Immature natural killer cell (primary cell): ENCODE results near the gene DOCK2. TPM values are rescaled to one million over a fixed set of nuclear protein-coding genes. Genes with fewer than 3 reads are reported as not detected.

Experiments used
- DNase-seq, 3 donors: peaks; one replicate each; pipeline ENCODE4 v3.0.0; 2022; ENCODE audit warnings: mixed read lengths in 1 of 3
- H3K27ac Mint-ChIP-seq, 6 donors: one replicate each; pipeline ENCODE4 v1.8.0; 2020; ENCODE audit warnings: mixed read lengths in 6 of 6, mild to moderate bottlenecking in 5 of 6, inconsistent platforms in 4 of 6, moderate library complexity in 3 of 6
- H3K27me3 Mint-ChIP-seq, 3 donors: one replicate each; pipeline ENCODE4 v1.8.0; 2020 to 2021; ENCODE audit warnings: low read depth in 3 of 3, mild to moderate bottlenecking in 3 of 3, mixed read lengths in 3 of 3, moderate library complexity in 3 of 3, inconsistent platforms in 1 of 3
- H3K36me3 Mint-ChIP-seq, 3 donors: one replicate each; pipeline ENCODE4 v1.8.0; 2020; ENCODE audit warnings: mixed read lengths in 3 of 3, inconsistent platforms in 2 of 3, mild to moderate bottlenecking in 2 of 3
- H3K4me1 Mint-ChIP-seq, 2 donors: one replicate each; pipeline ENCODE4 v1.8.0; 2020; ENCODE audit warnings: inconsistent platforms in 2 of 2, mild to moderate bottlenecking in 2 of 2, mixed read lengths in 2 of 2, moderate library complexity in 1 of 2
- H3K4me3 Mint-ChIP-seq, 5 donors: one replicate each; pipeline ENCODE4 v1.8.0; 2020; ENCODE audit warnings: mild to moderate bottlenecking in 5 of 5, mixed read lengths in 5 of 5, inconsistent platforms in 3 of 5, moderate library complexity in 3 of 5
- H3K9me3 Mint-ChIP-seq, 6 donors: one replicate each; pipeline ENCODE4 v1.8.0; 2020; ENCODE audit warnings: mild to moderate bottlenecking in 6 of 6, mixed read lengths in 6 of 6, inconsistent platforms in 4 of 6, moderate library complexity in 3 of 6
- polyA plus RNA-seq, 3 donors: library from polyadenylated mRNA; unstranded; fragments of 300-500 nt; fragmentation: Illumina TruSeq; gene quantifications; one replicate each; pipeline ENCODE4 v1.2.3, GENCODE V29; 2021

The DOCK2 gene
- polyA plus RNA-seq, 3 donors from 2014 or later: 42.4 to 121 (median 48.9) TPM

- Mint-ChIP-seq H3K9me3 (no peaks in the 10 kb centered on the region), H3K36me3 (peaks cover 35 to 47% (median 42%) of the 10 kb centered on the region in 3 donors), H3K27me3 (peaks cover 0 to 11% (median 0%) of the 10 kb centered on the region in 3 donors), H3K4me1 (no peaks in the 10 kb centered on the region), H3K27ac (no peak overlapping the region), H3K4me3 (no peak overlapping the region)
- DNase-seq: no peak
Observed at GRCh38 chr5:170028124-170028523, 391.0 kb downstream of the DOCK2 start.

GRCh38 chr5:170034231-170034630 lies 397.2 kb downstream of the DOCK2 start:
- no peaks in the 10 kb centered on the region for H3K4me1 Mint-ChIP-seq
- no peak overlapping the region for H3K4me3 Mint-ChIP-seq
- no peaks in the 10 kb centered on the region for H3K9me3 Mint-ChIP-seq
- H3K36me3 Mint-ChIP-seq: peaks cover 21 to 35% (median 21%) of the 10 kb centered on the region in 3 donors
- no peak for DNase-seq
- peaks cover 0 to 6% (median 0%) of the 10 kb centered on the region in 3 donors for H3K27me3 Mint-ChIP-seq
- H3K27ac Mint-ChIP-seq: no peak overlapping the region

GRCh38 chr5:170038241-170038640 lies 401.2 kb downstream of the DOCK2 start:
- peak overlapping the region in 1 of 6 donors; percentile 18 for H3K27ac Mint-ChIP-seq
- H3K4me1 Mint-ChIP-seq: peaks cover 0 to 1% of the 10 kb centered on the region in 2 donors
- peaks cover 2 to 3% (median 2%) of the 10 kb centered on the region in 3 donors for H3K27me3 Mint-ChIP-seq
- DNase-seq: no peak
- peaks cover 31 to 56% (median 43%) of the 10 kb centered on the region in 3 donors for H3K36me3 Mint-ChIP-seq
- no peak overlapping the region for H3K4me3 Mint-ChIP-seq
- H3K9me3 Mint-ChIP-seq: no peaks in the 10 kb centered on the region

GRCh38 chr5:170039830-170040229 lies 402.8 kb downstream of the DOCK2 start:
- peaks cover 40 to 64% (median 47%) of the 10 kb centered on the region in 3 donors for H3K36me3 Mint-ChIP-seq

GRCh38 chr5:170046241-170046640 lies 409.2 kb downstream of the DOCK2 start:
- no peaks in the 10 kb centered on the region for H3K9me3 Mint-ChIP-seq
- H3K27me3 Mint-ChIP-seq: peaks cover 2 to 4% (median 2%) of the 10 kb centered on the region in 3 donors
- no peak overlapping the region for H3K4me3 Mint-ChIP-seq
- peaks cover 0 to 4% of the 10 kb centered on the region in 2 donors for H3K4me1 Mint-ChIP-seq
- H3K36me3 Mint-ChIP-seq: peaks cover 47 to 77% (median 60%) of the 10 kb centered on the region in 3 donors
- DNase-seq: no peak
- no peak overlapping the region for H3K27ac Mint-ChIP-seq

More at GRCh38 chr5:170039830-170040229, 402.8 kb downstream of the DOCK2 start:
- DNase-seq: no peak
- H3K4me1 Mint-ChIP-seq: peaks cover 0 to 4% of the 10 kb centered on the region in 2 donors
- no peaks in the 10 kb centered on the region for H3K9me3 Mint-ChIP-seq
- H3K4me3 Mint-ChIP-seq: no peak overlapping the region
- no peak overlapping the region for H3K27ac Mint-ChIP-seq
- peaks cover 2 to 3% (median 3%) of the 10 kb centered on the region in 3 donors for H3K27me3 Mint-ChIP-seq

DNA sequence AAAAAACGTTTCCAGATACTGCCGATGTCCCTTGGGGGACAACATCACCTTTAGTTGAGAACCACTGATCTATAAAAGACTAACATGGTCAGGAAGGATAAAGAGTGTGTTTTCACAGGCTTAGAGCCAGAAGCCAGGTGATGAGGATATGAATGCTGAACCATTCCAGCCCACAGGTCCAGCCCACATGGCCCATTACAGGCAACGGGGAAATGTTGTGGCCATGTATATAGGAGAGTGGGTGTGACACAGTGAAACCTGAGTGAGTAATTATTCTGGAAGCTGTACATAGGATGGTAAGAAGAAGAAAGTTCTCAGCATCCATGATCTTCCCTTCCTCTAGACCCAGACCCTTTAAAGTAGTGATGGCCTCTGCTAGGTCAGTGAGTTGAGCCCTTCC lies 412.6 kb downstream of the DOCK2 start:
- peaks cover 49 to 77% (median 49%) of the 10 kb centered on the region in 3 donors for H3K36me3 Mint-ChIP-seq
- peaks cover 0 to 2% (median 0%) of the 10 kb centered on the region in 3 donors for H3K27me3 Mint-ChIP-seq
- H3K27ac Mint-ChIP-seq: no peak overlapping the region
- no peaks in the 10 kb centered on the region for H3K4me1 Mint-ChIP-seq
- H3K4me3 Mint-ChIP-seq: no peak overlapping the region
- no peak for DNase-seq
- H3K9me3 Mint-ChIP-seq: no peaks in the 10 kb centered on the region

- no peak for DNase-seq
- peaks cover 62 to 81% (median 67%) of the 10 kb centered on the region in 3 donors for H3K36me3 Mint-ChIP-seq
- H3K27ac Mint-ChIP-seq: peak overlapping the region in 2 of 6 donors; percentile 5 to 36
- no peak overlapping the region for H3K4me3 Mint-ChIP-seq
- H3K27me3 Mint-ChIP-seq: peaks cover 0 to 1% (median 0%) of the 10 kb centered on the region in 3 donors
- H3K4me1 Mint-ChIP-seq: no peaks in the 10 kb centered on the region
- no peaks in the 10 kb centered on the region for H3K9me3 Mint-ChIP-seq
Observed at GRCh38 chr5:170053896-170054295, 416.8 kb downstream of the DOCK2 start.

DNA sequence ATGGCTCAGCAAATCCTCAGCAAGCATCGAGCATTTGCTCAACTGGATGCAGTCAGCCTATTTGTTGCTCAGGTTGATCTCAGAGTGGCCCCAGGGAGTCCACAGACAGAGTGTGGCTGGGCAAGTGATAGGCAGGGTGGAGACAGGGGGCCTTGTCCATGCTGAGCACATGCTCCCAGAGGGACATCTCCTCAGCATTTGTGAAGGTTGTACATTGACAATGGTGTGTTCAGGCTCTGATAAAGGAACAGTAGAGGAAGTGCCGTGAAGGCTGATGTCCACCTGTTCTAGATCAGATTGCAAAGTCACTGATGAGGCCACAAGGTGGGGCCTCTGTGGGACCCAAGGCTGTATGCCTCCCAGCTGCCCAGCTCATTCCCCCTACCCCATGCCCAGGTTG lies 418.5 kb downstream of the DOCK2 start:
- no peak overlapping the region for H3K4me3 Mint-ChIP-seq
- no peak for DNase-seq
- H3K9me3 Mint-ChIP-seq: no peaks in the 10 kb centered on the region
- H3K27me3 Mint-ChIP-seq: peaks cover 0 to 1% (median 0%) of the 10 kb centered on the region in 3 donors
- no peak overlapping the region for H3K27ac Mint-ChIP-seq
- peaks cover 55 to 82% (median 66%) of the 10 kb centered on the region in 3 donors for H3K36me3 Mint-ChIP-seq
- no peaks in the 10 kb centered on the region for H3K4me1 Mint-ChIP-seq

GRCh38 chr5:170056561-170057267 lies 419.6 kb downstream of the DOCK2 start:
- Mint-ChIP-seq H3K4me3 (no peak overlapping the region), H3K36me3 (peaks cover 50 to 78% (median 56%) of the 10 kb centered on the region in 3 donors), H3K9me3 (no peaks in the 10 kb centered on the region), H3K27ac (peak overlapping the region in 1 of 6 donors; percentile 43), H3K4me1 (no peaks in the 10 kb centered on the region), H3K27me3 (peaks cover 0 to 1% (median 0%) of the 10 kb centered on the region in 3 donors)
- DNase-seq: no peak

DNA sequence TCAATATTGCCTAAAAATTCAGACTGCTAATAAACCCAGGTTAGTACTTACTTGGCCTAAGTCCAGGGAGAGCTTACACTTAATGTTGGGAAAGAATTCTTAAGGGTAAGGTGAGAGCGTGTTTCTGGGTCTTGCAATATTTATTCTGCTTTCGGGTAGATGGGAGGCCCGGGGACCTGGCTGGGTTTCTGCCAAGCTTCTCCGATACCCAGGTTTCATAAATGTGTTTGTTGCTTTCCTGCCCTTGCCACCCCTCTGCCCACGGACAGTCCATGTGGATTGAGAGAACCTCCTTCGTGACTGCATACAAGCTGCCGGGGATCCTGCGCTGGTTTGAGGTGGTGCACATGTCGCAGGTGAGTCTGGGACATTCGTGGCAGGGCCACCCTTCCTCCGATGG lies 420.2 kb downstream of the DOCK2 start:
- H3K4me3 Mint-ChIP-seq: no peak overlapping the region
- H3K27ac Mint-ChIP-seq: no peak overlapping the region
- no peak for DNase-seq
- H3K27me3 Mint-ChIP-seq: peaks cover 0 to 1% (median 0%) of the 10 kb centered on the region in 3 donors
- no peaks in the 10 kb centered on the region for H3K9me3 Mint-ChIP-seq
- H3K4me1 Mint-ChIP-seq: no peaks in the 10 kb centered on the region
- H3K36me3 Mint-ChIP-seq: peaks cover 51 to 78% (median 56%) of the 10 kb centered on the region in 3 donors

DNA sequence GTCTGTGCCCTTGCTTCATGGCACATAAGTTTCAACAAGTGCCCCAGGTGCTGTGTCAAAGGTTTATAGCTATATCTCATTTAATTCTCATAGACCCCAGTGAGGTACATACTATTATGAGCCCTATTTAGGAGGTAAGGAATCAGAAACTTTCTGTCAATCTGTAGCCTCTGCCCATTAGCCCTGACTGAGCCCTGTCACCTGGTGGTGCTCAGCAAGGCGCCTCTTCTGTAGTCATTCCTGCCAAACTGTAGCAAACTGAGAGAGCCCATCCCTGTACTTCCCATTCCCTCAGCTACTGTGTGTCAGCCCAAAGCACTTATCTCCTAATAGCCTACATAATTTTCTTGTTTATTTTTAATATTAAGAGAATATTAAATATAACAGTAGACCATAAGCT lies 422.1 kb downstream of the DOCK2 start:
- H3K4me3 Mint-ChIP-seq: no peak overlapping the region
- DNase-seq: no peak
- H3K9me3 Mint-ChIP-seq: no peaks in the 10 kb centered on the region
- peaks cover 0 to 2% (median 0%) of the 10 kb centered on the region in 3 donors for H3K27me3 Mint-ChIP-seq
- no peak overlapping the region for H3K27ac Mint-ChIP-seq
- peaks cover 43 to 69% (median 52%) of the 10 kb centered on the region in 3 donors for H3K36me3 Mint-ChIP-seq
- no peaks in the 10 kb centered on the region for H3K4me1 Mint-ChIP-seq

DNA sequence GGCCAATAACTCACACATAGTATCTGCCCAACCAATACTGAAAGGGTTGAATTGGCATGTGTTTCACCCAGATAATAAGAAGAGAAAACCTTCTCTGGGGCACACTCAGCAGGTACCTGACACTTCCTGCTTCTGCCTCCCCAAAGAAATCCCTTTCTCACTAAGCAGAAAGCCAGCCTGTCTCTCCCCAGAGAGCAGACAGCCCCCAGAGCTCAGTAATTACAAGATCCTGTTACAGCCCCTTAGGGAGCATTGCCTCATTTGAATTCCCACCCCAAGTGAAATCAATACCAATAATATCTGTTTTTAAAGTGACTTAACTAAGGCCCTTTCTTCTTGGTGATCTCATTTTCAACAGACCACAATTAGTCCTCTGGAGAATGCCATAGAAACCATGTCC lies 430.1 kb downstream of the DOCK2 start:
- Mint-ChIP-seq H3K9me3 (peaks cover 0 to 2% (median 0%) of the 10 kb centered on the region in 6 donors), H3K4me1 (no peaks in the 10 kb centered on the region), H3K27ac (peak overlapping the region in 1 of 6 donors; percentile 27), H3K27me3 (peaks cover 0 to 6% (median 0%) of the 10 kb centered on the region in 3 donors), H3K4me3 (no peak overlapping the region), H3K36me3 (peaks cover 51 to 70% (median 68%) of the 10 kb centered on the region in 3 donors)
- no peak for DNase-seq

GRCh38 chr5:170067574-170068170 lies 430.6 kb downstream of the DOCK2 start:
- Mint-ChIP-seq H3K9me3 (peaks cover 0 to 2% (median 0%) of the 10 kb centered on the region in 6 donors), H3K27ac (peak overlapping the region in 2 of 6 donors; percentile 23 to 58), H3K36me3 (peaks cover 49 to 68% (median 68%) of the 10 kb centered on the region in 3 donors), H3K4me3 (no peak overlapping the region), H3K27me3 (peaks cover 0 to 6% (median 0%) of the 10 kb centered on the region in 3 donors), H3K4me1 (no peaks in the 10 kb centered on the region)
- DNase-seq: no peak

- Mint-ChIP-seq H3K9me3 (peaks cover 0 to 2% (median 0%) of the 10 kb centered on the region in 6 donors), H3K4me3 (no peak overlapping the region), H3K4me1 (no peaks in the 10 kb centered on the region), H3K36me3 (peaks cover 45 to 65% (median 58%) of the 10 kb centered on the region in 3 donors), H3K27ac (peak overlapping the region in 2 of 6 donors; percentile 2 to 57), H3K27me3 (peaks cover 0 to 2% (median 0%) of the 10 kb centered on the region in 3 donors)
- no peak for DNase-seq
Observed at GRCh38 chr5:170069512-170069911, 432.4 kb downstream of the DOCK2 start.
